Aorta (tissue), 5 donors: ENCODE measurements around the gene NKD2. TPM values are rescaled to one million over a fixed set of nuclear protein-coding genes. Genes with fewer than 3 reads are reported as not detected.

Experiments
- ATAC-seq: fragments of 200-7000 bp; cut with Tn5 transposase; one replicate; pipeline ENCODE4 v1.9.1; 2022; ENCODE audit warnings: moderate library complexity; ENCODE audit not compliant: low FRiP score
- DNase-seq, 2 donors: peaks; one replicate each; pipeline ENCODE4 v3.0.0-alpha.2; 2020
- H3K27ac ChIP-seq, 2 donors: one replicate each; pipeline ENCODE4 v1.5.1; 2013; ENCODE audit warnings: low read length in 2 of 2, mild to moderate bottlenecking in 2 of 2, moderate library complexity in 2 of 2, control low read depth in 1 of 2, inconsistent platforms in 1 of 2, low read depth in 1 of 2
- H3K27me3 ChIP-seq, 2 donors: one replicate each; pipeline ENCODE4 v1.6.1; 2013; ENCODE audit warnings: control low read depth in 1 of 2, low read length in 1 of 2, mild to moderate bottlenecking in 1 of 2, moderate library complexity in 1 of 2; ENCODE audit not compliant: insufficient read depth in 2 of 2, control insufficient read depth in 1 of 2
- H3K36me3 ChIP-seq, 2 donors: one replicate each; pipeline ENCODE4 v1.6.1; 2013; ENCODE audit warnings: control low read depth in 1 of 2, low read length in 1 of 2, mild to moderate bottlenecking in 1 of 2; ENCODE audit not compliant: insufficient read depth in 2 of 2, control insufficient read depth in 1 of 2
- H3K4me1 ChIP-seq, 2 donors: one replicate each; pipeline ENCODE4 v1.6.1; 2013; ENCODE audit warnings: low read length in 2 of 2, control low read depth in 1 of 2, mild to moderate bottlenecking in 1 of 2, moderate library complexity in 1 of 2; ENCODE audit not compliant: insufficient read depth in 2 of 2, control insufficient read depth in 1 of 2
- H3K4me3 ChIP-seq, 2 donors: one replicate each; pipeline ENCODE4 v1.5.1; 2013; ENCODE audit warnings: low read length in 2 of 2, control low read depth in 1 of 2, mild to moderate bottlenecking in 1 of 2
- H3K9me3 ChIP-seq: one replicate; pipeline ENCODE4 v1.6.1; 2013; ENCODE audit warnings: mild to moderate bottlenecking, low read length; ENCODE audit not compliant: control insufficient read depth
- WGBS, 2 donors: extraction: QIAGEN DNeasy Blood & Tissue Kit; methylation state at CpG; one replicate each; pipeline ENCODE4 v1.1.7; 2013; 5-methylcytosine and 5-hydroxymethylcytosine counted together
- intact Hi-C, 2 donors: fragments of 100-400 bp; cut with DNase I; formaldehyde crosslinking; loops; one replicate each; pipeline versions ENCODE4 v1.14.2 to v1.15.0; 2022
- polyA plus RNA-seq, 2 donors: library from polyadenylated mRNA; stranded (reverse); fragments of 200-250 nt; gene quantifications; one replicate each; pipeline ENCODE4 v1.2.3, GENCODE V29; 2013
- total RNA-seq, 2 donors: library from RNA; stranded (reverse); fragmentation: NEBNext Ultra II Directional; extraction: Animal tissue kit (Norgen Biotek cat#: 25700); gene quantifications; one replicate each; pipeline ENCODE4 v1.2.1, GENCODE V29; 2021
- donor health status: healthy with polysubstance abuse.
- donor health status: Bipolar disorder and iron deficiency.
- donor health status: DM: no; HTN: no; CAD: no.
- donor health status: DM: no; HTN: no; CAD: no.
- donor health status: DM: yes; HTN: yes; CAD: no.

The NKD2 gene
- total and polyA plus RNA-seq, 4 donors: 0.10 to 6.8 (median 2.8) TPM; not detected in 1

- peak in 1 of 2 donors; percentile 64 for DNase-seq
- WGBS, 2 donors: 79 to 81% methylated on average over 28 of the region's 28 CpGs
Observed at GRCh38 chr5:1038417-1039209, 30.0 kb downstream of the NKD2 start.

GRCh38 chr5:1039210-1039548, 30.6 kb downstream of the NKD2 start:
- Histone ChIP-seq H3K27ac (no peak overlapping the region), H3K27me3 (no peaks in the 10 kb centered on the region), H3K4me3 (no peak overlapping the region), H3K9me3 (no peaks in the 10 kb centered on the region), H3K36me3 (no peaks in the 10 kb centered on the region), H3K4me1 (no peaks in the 10 kb centered on the region)
- WGBS, 2 donors: 82 to 84% methylated on average over 16 of the region's 16 CpGs
- intact Hi-C loops: no loop called here
- DNase-seq: peak; percentile 29 to 61
- ATAC-seq: no peak

More at GRCh38 chr5:1038417-1039209, 30.0 kb downstream of the NKD2 start:
- Histone ChIP-seq H3K9me3 (no peaks in the 10 kb centered on the region), H3K27ac (no peak overlapping the region), H3K36me3 (no peaks in the 10 kb centered on the region), H3K4me1 (no peaks in the 10 kb centered on the region), H3K27me3 (no peaks in the 10 kb centered on the region), H3K4me3 (no peak overlapping the region)
- intact Hi-C loops: no loop called here
- no peak for ATAC-seq

- Histone ChIP-seq H3K4me1 (no peaks in the 10 kb centered on the region), H3K27ac (no peak overlapping the region), H3K4me3 (no peak overlapping the region), H3K36me3 (no peaks in the 10 kb centered on the region), H3K9me3 (no peaks in the 10 kb centered on the region), H3K27me3 (no peaks in the 10 kb centered on the region)
- WGBS, 2 donors: 94 to 95% methylated on average over 16 to 18 of the region's 18 CpGs
- intact Hi-C loops: no loop called here
- peak in 1 of 2 donors; percentile 56 for DNase-seq
- no peak for ATAC-seq
Observed at GRCh38 chr5:1039706-1040260, 31.2 kb downstream of the NKD2 start.

DNA sequence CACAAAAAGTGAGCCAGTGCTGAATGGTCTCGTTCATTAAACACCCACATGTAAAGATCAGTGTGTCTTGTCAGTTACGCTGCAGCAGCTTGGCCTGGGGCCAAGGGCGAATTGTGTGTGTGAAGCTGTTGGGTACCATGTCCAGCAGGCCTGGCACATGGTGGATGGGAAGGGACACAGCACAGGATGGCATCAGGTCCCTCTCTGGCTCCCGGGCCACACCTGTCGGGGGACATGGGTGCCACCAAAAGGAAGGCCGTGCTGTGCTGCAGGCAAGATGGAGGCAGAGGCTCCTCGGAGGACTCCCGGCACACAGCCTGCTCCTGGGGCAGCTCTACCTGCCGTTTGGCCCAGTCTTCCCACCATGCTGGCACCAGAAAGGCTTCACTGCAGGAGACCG, 32.0 kb downstream of the NKD2 start:
- Histone ChIP-seq H3K4me1 (no peaks in the 10 kb centered on the region), H3K4me3 (no peak overlapping the region), H3K27me3 (no peaks in the 10 kb centered on the region), H3K27ac (no peak overlapping the region), H3K36me3 (no peaks in the 10 kb centered on the region), H3K9me3 (no peaks in the 10 kb centered on the region)
- WGBS, 2 donors: 88 to 90% methylated on average over 10 of the region's 10 CpGs
- DNase-seq (peak; percentile 24 to 49), ATAC-seq (no peak)
- intact Hi-C loops: no loop called here

- ATAC-seq (no peak), DNase-seq (peak in 1 of 2 donors; percentile 5)
- H3K9me3 ChIP-seq: no peaks in the 10 kb centered on the region
- no peak overlapping the region for H3K27ac ChIP-seq
- H3K4me1 ChIP-seq: no peaks in the 10 kb centered on the region
- H3K36me3 ChIP-seq: no peaks in the 10 kb centered on the region
- no peak overlapping the region for H3K4me3 ChIP-seq
- intact Hi-C loops: no loop called here
- WGBS, 2 donors: 88% methylated on average over 15 of the region's 15 CpGs
- no peaks in the 10 kb centered on the region for H3K27me3 ChIP-seq
Observed at GRCh38 chr5:1041225-1042143, 32.9 kb downstream of the NKD2 start.

DNA sequence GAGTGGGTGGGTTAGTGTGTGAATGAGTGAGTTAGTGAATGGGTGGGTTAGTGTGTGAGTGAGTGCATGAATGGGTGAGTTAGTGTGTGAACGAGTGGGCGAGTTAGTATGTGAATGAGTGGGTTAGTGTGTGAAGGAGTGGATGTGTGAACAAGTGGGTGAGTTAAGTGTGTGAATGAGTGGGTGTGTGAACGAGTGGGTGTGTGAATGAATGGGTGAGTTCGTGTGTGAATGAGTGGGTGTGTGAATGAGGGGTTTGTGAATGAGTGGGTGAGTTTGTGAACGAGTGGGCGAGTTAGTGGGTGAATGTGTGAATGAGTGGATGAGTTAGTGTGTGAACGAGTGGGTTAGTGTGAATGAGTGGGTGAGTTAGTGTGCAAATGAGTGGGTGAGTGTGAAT, 34.0 kb downstream of the NKD2 start:
- no peaks in the 10 kb centered on the region for H3K27me3 ChIP-seq
- no peaks in the 10 kb centered on the region for H3K36me3 ChIP-seq
- H3K27ac ChIP-seq: no peak overlapping the region
- DNase-seq: peak in 1 of 2 donors; percentile 1
- intact Hi-C loops: no loop called here
- no peak for ATAC-seq
- H3K4me1 ChIP-seq: no peaks in the 10 kb centered on the region
- no peaks in the 10 kb centered on the region for H3K9me3 ChIP-seq
- 90 to 94% methylated on average over 7 of the region's 7 CpGs for WGBS, 2 donors
- no peak overlapping the region for H3K4me3 ChIP-seq

- no peak for ATAC-seq
- WGBS, 2 donors: 88 to 92% methylated on average over 7 of the region's 7 CpGs
- Histone ChIP-seq H3K27ac (no peak overlapping the region), H3K4me1 (no peaks in the 10 kb centered on the region), H3K36me3 (no peaks in the 10 kb centered on the region), H3K9me3 (no peaks in the 10 kb centered on the region), H3K4me3 (no peak overlapping the region), H3K27me3 (no peaks in the 10 kb centered on the region)
- DNase-seq: peak in 1 of 2 donors; percentile 11
- intact Hi-C loops: no loop called here
Observed at GRCh38 chr5:1043327-1043726, 34.7 kb downstream of the NKD2 start.

- no peak overlapping the region for H3K27ac ChIP-seq
- no peaks in the 10 kb centered on the region for H3K4me1 ChIP-seq
- H3K36me3 ChIP-seq: no peaks in the 10 kb centered on the region
- H3K27me3 ChIP-seq: no peaks in the 10 kb centered on the region
- ATAC-seq: no peak
- 93% methylated on average over 5 of the region's 5 CpGs for WGBS, 2 donors
- intact Hi-C loops: no loop called here
- no peak overlapping the region for H3K4me3 ChIP-seq
- DNase-seq: peak in 1 of 2 donors; percentile 13
- no peaks in the 10 kb centered on the region for H3K9me3 ChIP-seq
Observed at GRCh38 chr5:1044117-1044516, 35.5 kb downstream of the NKD2 start.
